ENCODE results near the gene ANKRD29. TPM values are rescaled to one million over a fixed set of nuclear protein-coding genes. Genes with fewer than 3 reads are reported as not detected.

ANKRD29 gene
- total RNA-seq, 2 experiments from 2014 or later: not detected

DNA sequence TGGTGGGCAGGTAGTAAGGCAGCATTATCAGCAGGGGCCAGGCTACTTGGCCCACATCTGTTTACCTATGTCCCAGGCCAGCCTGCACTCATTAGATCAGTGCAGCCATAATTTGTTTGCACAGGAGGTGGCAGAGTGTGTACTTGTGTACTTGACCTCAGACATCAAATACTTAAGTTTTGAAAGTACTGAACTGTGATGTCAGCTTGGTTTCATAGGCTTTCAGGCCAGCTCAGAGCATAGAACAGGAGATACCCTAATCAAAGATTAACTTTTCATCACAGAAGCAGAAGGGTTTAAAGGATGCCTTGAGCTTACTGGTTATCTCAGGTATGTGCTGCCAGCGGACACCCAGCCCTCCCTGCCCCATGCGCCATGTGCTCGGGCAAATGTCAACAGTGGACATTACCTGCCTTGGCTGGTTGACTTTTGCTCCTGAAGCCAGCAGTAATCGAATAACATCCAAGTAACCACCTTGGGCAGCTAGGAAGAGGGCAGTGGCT, 33.2 kb downstream of the ANKRD29 start:
- Mint-ChIP-seq H3K27me3 (no peaks in the 10 kb centered on the region), H3K4me1 (ENCODE audit: low read depth) (peaks cover 12% of the 10 kb centered on the region), H3K36me3 (ENCODE audit: low read depth) (no peaks in the 10 kb centered on the region), H3K9me3 (no peaks in the 10 kb centered on the region), H3K4me3 (no peak overlapping the region), H3K27ac (no peak overlapping the region)
- TF ChIP-seq, protein P1, sequence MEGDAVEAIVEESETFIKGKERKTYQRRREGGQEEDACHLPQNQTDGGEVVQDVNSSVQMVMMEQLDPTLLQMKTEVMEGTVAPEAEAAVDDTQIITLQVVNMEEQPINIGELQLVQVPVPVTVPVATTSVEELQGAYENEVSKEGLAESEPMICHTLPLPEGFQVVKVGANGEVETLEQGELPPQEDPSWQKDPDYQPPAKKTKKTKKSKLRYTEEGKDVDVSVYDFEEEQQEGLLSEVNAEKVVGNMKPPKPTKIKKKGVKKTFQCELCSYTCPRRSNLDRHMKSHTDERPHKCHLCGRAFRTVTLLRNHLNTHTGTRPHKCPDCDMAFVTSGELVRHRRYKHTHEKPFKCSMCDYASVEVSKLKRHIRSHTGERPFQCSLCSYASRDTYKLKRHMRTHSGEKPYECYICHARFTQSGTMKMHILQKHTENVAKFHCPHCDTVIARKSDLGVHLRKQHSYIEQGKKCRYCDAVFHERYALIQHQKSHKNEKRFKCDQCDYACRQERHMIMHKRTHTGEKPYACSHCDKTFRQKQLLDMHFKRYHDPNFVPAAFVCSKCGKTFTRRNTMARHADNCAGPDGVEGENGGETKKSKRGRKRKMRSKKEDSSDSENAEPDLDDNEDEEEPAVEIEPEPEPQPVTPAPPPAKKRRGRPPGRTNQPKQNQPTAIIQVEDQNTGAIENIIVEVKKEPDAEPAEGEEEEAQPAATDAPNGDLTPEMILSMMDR (IDR thresholded peaks at IDR 0.05): no peak
- ChIA-PET CTCF (interaction anchor here (1.8 kb wide), 1 partner anchor 74 kb away, joined by 6 read pairs; no protein-coding TSS in a partner anchor), POLR2A (no interaction called here)
- intact Hi-C loops (cut with micrococcal nuclease): loop anchor here (10.0 kb wide), 1 partner anchor 285 kb away; no protein-coding TSS in a partner anchor
- no peak for DNase-seq
- ATAC-seq: peak; percentile 34

DNA sequence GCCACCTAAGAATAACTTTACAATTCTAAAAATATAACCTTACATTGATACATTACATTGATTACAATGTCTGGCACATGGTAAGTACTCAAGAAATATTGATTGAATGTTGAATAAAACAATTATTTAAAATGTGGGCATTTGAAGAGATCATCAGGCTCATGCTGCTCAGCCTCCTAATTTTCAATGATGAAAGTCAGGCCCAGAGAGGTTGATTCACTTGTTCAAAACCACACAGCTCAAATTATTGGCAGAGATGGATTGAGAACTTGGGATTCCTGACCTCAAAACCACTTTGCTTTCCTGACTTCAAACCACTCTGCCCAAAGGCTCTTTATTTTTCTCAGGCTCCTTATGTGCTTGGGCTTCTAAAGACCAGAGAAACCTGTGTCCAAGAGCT, 34.7 kb downstream of the ANKRD29 start:
- ChIA-PET CTCF (interaction anchor here (1.2 to 1.8 kb wide), 2 partner anchors 75 to 184 kb away, joined by 6 read pairs; no protein-coding TSS in a partner anchor), POLR2A (no interaction called here)
- Mint-ChIP-seq H3K9me3 (no peaks in the 10 kb centered on the region), H3K27ac (no peak overlapping the region), H3K4me1 (ENCODE audit: low read depth) (peaks cover 10% of the 10 kb centered on the region), H3K27me3 (no peaks in the 10 kb centered on the region), H3K4me3 (no peak overlapping the region), H3K36me3 (ENCODE audit: low read depth) (no peaks in the 10 kb centered on the region)
- TF ChIP-seq, protein P1 (IDR thresholded peaks at IDR 0.05): no peak
- ATAC-seq: no peak
- intact Hi-C loops (cut with micrococcal nuclease): loop anchor here (10.0 kb wide), 1 partner anchor 287 kb away; no protein-coding TSS in a partner anchor
- DNase-seq: no peak

DNA sequence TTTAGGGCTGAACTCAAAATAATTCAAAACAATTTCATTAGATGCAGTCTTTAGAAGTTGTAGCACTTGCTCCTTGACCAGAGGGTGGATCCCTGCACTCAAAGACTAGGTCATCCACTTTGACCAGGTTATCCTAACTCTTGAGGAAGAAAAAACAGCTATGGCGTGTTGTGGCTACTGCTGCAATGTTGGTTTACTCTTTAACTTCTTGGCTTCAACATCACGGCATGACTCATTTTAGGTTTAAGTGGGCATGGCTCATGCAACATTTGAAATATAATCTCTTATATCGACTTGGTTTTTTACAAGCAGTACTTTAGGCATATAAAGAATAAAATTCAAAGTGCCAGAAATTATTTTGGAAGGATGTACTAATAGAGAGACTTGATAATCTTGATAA, 35.4 kb downstream of the ANKRD29 start:
- H3K4me3 Mint-ChIP-seq: no peak overlapping the region
- no peak overlapping the region for H3K27ac Mint-ChIP-seq
- TF ChIP-seq, protein P1 (IDR thresholded peaks at IDR 0.05): no peak
- H3K27me3 Mint-ChIP-seq: no peaks in the 10 kb centered on the region
- ChIA-PET POLR2A (no interaction called here), CTCF (interaction anchor here (1.1 to 6.8 kb wide), 6 partner anchors 8 to 291 kb away, joined by 3 to 57 read pairs (median 6); no protein-coding TSS in a partner anchor)
- H3K36me3 Mint-ChIP-seq (ENCODE audit: low read depth): no peaks in the 10 kb centered on the region
- ATAC-seq (no peak), DNase-seq (no peak)
- H3K9me3 Mint-ChIP-seq: no peaks in the 10 kb centered on the region
- intact Hi-C loops (cut with micrococcal nuclease): loop anchor here (10.0 kb wide), 1 partner anchor 287 kb away; no protein-coding TSS in a partner anchor
- H3K4me1 Mint-ChIP-seq (ENCODE audit: low read depth): peaks cover 10% of the 10 kb centered on the region

DNA sequence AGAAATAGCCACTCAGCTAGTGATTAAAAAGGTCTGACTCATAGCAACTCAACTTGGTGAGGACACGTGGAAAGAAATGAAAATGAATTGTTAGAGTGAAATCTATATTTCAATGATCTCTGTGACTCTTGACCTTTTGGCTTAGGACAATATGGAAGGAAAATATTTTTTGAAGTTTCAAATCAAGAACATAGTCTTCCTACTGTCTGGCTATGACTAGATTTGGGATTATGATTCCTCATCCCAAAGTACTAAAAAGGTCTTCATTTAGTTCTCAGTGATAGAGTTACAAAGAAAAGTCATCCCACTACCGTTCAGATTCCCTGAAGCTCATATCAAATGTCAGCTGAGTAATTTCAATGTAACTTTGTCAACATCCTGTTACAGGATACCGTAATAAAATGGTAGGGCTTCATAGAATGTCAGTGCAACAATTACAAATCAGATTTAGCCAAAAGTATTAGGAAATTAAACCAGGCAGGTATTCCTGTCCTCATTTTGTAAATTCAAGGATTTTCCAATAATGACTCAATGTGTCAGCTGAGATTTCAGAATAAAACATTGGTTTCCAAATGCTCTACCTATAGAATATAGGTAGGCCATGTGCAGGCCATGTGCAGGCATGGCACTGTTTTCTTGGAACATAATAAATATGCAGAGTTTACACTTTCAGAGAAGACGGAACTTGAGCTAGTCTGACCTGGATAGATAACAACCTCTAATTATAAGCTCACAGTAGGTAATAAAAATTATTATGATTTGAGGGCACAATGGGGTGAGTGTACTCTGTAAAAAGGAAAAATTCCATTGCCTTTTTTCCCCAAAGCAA, 36.0 kb downstream of the ANKRD29 start:
- H3K36me3 Mint-ChIP-seq (ENCODE audit: low read depth): no peaks in the 10 kb centered on the region
- intact Hi-C loops (cut with micrococcal nuclease): loop anchor here (10.0 kb wide), 1 partner anchor 288 kb away; no protein-coding TSS in a partner anchor
- H3K4me1 Mint-ChIP-seq (ENCODE audit: low read depth): peaks cover 10% of the 10 kb centered on the region
- H3K9me3 Mint-ChIP-seq: no peaks in the 10 kb centered on the region
- peak overlapping the region; percentile 34 for H3K27ac Mint-ChIP-seq
- TF ChIP-seq, protein P1 (IDR thresholded peaks at IDR 0.05): no peak
- POLR2A ChIA-PET: no interaction called here
- CTCF ChIA-PET: interaction anchor here (1.1 to 6.8 kb wide), 6 partner anchors 9 to 292 kb away, joined by 3 to 57 read pairs (median 6); no protein-coding TSS in a partner anchor
- peaks cover 4% of the 10 kb centered on the region for H3K27me3 Mint-ChIP-seq
- H3K4me3 Mint-ChIP-seq: no peak overlapping the region
- ATAC-seq (peak; percentile 55), DNase-seq (no peak)
